Neutrophil (primary cell): ENCODE results near the gene GNB3.
A peak's percentile ranks its signal among the peaks of the same experiment; 100 is the strongest.
"Not testable (repeated sequence)": the region's sequence is repeated elsewhere in the genome, so short reads cannot be mapped to it uniquely, and the experiment has no call there.

Experiments
- H3K27ac ChIP-seq: fragments of 200-600 bp; sonication (generic); 2 replicates; pipeline ENCODE4 v1.5.1; 2016; ENCODE audit warnings: mild to moderate bottlenecking, moderate library complexity
- H3K27me3 ChIP-seq: fragments of 200-600 bp; sonication (generic); 2 replicates; pipeline ENCODE4 v1.6.0; 2016; ENCODE audit warnings: mild to moderate bottlenecking
- H3K36me3 ChIP-seq: fragments of 200-600 bp; sonication (generic); 2 replicates; pipeline ENCODE4 v1.5.1; 2017
- H3K4me1 ChIP-seq, 2 experiments: fragments of 200-600 bp in 1 of 2; sonication (generic) in 1 of 2; 1 replicate in 1 of 2; 2 replicates in 1 of 2; pipeline versions ENCODE4 v1.5.1 to v1.6.1; 2013 to 2016; ENCODE audit warnings: low read depth in 1 of 2, low read length in 1 of 2, mild to moderate bottlenecking in 1 of 2, moderate library complexity in 1 of 2; ENCODE audit not compliant: control insufficient read depth in 1 of 2, insufficient read depth in 1 of 2
- H3K4me3 ChIP-seq, 2 experiments: fragments of 200-600 bp in 1 of 2; sonication (generic) in 1 of 2; 1 replicate in 1 of 2; 2 replicates in 1 of 2; pipeline ENCODE4 v1.5.1; 2013 to 2016; ENCODE audit warnings: low read depth in 1 of 2, low read length in 1 of 2, mild to moderate bottlenecking in 1 of 2, moderate library complexity in 1 of 2
- H3K9me3 ChIP-seq: fragments of 200-600 bp; sonication (generic); 2 replicates; pipeline ENCODE4 v1.5.1; 2016
- TF ChIP-seq, protein P1 (sequence below): fragments of 200-600 bp; sonication (generic); IDR thresholded peaks from 2 replicates; pipeline ENCODE4 v1.5.1; 2016; ENCODE audit warnings: antibody characterized with exemption

The GNB3 gene

DNA sequence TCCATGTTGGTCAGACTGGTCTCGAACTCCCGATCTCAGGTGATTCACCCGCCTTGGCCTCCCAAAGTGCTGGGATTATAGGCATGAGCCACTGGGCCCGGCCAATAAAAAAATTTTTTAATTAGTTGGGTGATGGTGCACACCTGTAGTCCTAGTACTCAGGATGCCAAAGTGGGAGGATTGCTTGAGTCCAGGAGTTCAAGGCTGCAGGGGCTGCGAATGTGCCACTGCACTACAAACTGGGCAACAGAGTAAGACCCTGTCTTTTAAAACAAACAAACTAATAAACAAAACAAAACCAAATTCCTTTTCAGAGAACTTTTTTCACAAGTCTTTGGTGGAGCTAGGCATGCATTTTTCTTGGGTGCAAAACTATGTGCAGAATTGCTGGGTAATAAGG, 42.5 kb downstream of the GNB3 start:
- Histone ChIP-seq H3K27me3 (no peaks in the 10 kb centered on the region), H3K36me3 (peaks cover 23% of the 10 kb centered on the region), H3K4me3 (no peak overlapping the region), H3K9me3 (no peaks in the 10 kb centered on the region), H3K4me1 (peaks cover 19 to 30% of the 10 kb centered on the region in 2 experiments), H3K27ac (no peak overlapping the region)
- TF ChIP-seq, protein P1, sequence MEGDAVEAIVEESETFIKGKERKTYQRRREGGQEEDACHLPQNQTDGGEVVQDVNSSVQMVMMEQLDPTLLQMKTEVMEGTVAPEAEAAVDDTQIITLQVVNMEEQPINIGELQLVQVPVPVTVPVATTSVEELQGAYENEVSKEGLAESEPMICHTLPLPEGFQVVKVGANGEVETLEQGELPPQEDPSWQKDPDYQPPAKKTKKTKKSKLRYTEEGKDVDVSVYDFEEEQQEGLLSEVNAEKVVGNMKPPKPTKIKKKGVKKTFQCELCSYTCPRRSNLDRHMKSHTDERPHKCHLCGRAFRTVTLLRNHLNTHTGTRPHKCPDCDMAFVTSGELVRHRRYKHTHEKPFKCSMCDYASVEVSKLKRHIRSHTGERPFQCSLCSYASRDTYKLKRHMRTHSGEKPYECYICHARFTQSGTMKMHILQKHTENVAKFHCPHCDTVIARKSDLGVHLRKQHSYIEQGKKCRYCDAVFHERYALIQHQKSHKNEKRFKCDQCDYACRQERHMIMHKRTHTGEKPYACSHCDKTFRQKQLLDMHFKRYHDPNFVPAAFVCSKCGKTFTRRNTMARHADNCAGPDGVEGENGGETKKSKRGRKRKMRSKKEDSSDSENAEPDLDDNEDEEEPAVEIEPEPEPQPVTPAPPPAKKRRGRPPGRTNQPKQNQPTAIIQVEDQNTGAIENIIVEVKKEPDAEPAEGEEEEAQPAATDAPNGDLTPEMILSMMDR = no peak

DNA sequence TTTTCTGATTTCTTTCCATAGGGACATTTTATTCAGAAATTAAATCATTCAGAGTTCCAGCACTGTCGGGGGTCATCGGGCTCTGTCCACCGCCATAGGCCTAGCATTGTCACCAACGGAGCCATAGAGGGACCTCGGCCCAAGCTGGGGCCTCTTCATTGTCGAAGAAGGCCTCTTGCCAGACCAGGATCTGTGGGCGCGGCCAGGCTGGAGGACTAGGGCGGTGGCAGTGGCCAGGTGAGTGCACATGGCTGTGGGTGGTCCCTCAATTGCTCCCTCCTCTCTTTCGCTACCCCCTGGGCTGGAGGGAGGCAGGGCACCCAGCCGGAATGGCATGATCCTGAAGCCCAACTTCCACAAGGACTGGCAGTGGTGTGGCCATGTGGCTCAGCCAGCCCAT, 43.0 kb downstream of the GNB3 start:
- Histone ChIP-seq H3K36me3 (peaks cover 23% of the 10 kb centered on the region), H3K4me1 (peaks cover 19 to 30% of the 10 kb centered on the region in 2 experiments), H3K27ac (no peak overlapping the region), H3K9me3 (no peaks in the 10 kb centered on the region), H3K4me3 (no peak overlapping the region), H3K27me3 (no peaks in the 10 kb centered on the region)
- TF ChIP-seq, protein P1 = no peak

DNA sequence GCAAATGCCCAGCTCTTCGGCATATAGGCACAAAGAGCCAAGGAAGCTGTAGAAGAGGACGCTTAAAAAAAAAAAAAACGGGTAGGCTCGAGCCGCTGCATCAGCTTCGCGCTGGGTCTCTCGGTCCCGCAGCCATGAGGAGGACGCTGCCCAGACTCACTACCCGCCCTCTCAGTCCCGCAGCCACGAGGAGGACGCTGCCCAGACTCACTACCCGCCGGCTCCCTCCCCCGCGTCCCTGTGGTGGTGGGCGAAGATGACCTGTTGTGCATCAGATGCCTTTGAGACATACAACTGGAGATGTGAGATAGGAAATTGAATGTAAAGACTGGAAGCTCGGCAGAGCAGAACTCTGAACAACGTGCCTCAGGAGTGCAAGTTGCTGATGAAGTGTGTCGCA, 43.8 kb downstream of the GNB3 start:
- TF ChIP-seq, protein P1 = no peak
- Histone ChIP-seq H3K27ac (no peak overlapping the region), H3K9me3 (no peaks in the 10 kb centered on the region), H3K4me3 (no peak overlapping the region), H3K36me3 (peaks cover 23% of the 10 kb centered on the region), H3K27me3 (no peaks in the 10 kb centered on the region), H3K4me1 (peaks cover 18 to 29% of the 10 kb centered on the region in 2 experiments)

DNA sequence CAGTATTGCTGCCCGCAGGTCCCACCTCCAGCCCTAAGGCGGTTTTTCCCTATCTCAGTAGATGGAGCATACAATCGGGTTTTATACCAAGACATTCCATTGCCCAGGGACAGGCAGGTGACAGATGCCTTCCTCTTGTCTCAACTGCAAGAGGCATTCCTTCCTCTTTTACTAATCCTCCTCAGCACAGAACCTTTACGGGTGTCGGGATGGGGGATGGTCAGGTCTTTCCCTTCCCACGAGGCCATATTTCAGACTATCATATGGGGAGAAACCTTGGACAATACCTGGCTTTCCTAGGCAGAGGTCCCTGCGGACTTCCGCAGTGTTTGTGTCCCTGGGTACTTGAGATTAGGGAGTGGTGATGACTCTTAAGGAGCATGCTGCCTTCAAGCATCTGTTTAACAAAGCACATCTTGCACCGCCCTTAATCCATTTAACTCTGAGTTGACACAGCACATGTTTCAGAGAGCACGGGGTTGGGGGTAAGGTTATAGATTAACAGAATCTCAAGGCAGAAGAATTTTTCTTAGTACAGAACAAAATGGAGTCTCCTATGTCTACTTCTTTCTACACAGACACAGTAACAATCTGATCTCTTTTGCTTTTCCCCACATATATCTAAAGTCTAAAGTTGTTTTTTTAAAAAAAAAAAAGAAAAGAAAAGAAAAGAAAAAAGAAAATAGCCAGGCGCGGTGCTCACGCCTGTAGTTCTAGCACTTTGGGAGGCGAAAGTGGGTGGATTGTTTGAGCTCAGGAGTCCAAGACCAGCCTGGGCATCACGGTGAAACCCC, 45.7 kb downstream of the GNB3 start:
- H3K4me3 ChIP-seq, H3K9me3 ChIP-seq, H3K27me3 ChIP-seq: not testable (repeated sequence)
- Histone ChIP-seq H3K36me3 (peaks cover 23% of the 10 kb centered on the region), H3K4me1 (peaks cover 32 to 38% of the 10 kb centered on the region in 2 experiments), H3K27ac (peak overlapping the region; percentile 20)

DNA sequence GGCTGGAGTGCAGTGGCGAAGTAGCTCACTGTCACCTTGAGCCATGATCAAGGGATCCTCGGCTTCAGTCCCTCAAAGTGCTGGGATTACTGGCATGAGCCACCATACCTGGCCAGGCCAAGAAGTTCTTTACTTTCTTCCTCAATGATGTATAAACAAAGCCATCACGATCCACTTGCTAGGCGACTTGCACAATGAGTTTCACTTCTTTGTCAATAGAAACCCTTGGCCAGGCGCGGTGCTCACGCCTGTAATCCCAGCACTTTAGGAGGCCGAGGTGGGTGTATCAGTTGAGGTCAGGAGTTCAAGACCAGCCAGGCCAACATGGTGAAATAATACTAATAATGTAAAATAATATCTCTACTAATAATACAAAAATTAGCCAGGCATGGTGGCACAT, 46.7 kb downstream of the GNB3 start:
- H3K4me1 ChIP-seq = peaks cover 36 to 44% of the 10 kb centered on the region in 2 experiments
- H3K36me3 ChIP-seq = peaks cover 21% of the 10 kb centered on the region
- no peak overlapping the region for H3K4me3 ChIP-seq
- H3K27me3 ChIP-seq = no peaks in the 10 kb centered on the region
- TF ChIP-seq, protein P1 = no peak
- H3K27ac ChIP-seq = peak overlapping the region; percentile 50
- no peaks in the 10 kb centered on the region for H3K9me3 ChIP-seq

DNA sequence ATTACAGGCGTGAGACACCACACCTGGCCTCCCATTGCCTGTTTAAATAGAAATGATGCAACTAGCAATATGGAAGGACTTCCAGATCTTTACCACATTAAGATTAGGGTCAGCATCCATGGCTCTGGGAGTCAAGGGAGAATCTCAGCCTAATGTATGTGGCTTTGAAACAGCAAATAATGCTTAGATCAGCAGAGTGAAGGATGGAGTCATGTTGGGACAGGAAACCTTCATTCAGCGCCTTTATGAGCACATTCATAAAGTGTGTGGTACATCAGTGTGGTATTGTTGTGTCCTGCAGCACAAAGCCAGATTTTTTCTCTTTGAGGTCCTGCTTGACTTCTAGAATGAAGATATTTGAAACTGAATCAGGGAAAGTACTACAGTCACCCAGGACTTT, 47.6 kb downstream of the GNB3 start:
- Histone ChIP-seq H3K27ac (no peak overlapping the region), H3K9me3 (no peaks in the 10 kb centered on the region), H3K27me3 (no peaks in the 10 kb centered on the region), H3K4me3 (no peak overlapping the region), H3K4me1 (peaks cover 38 to 44% of the 10 kb centered on the region in 2 experiments), H3K36me3 (peaks cover 15% of the 10 kb centered on the region)
- TF ChIP-seq, protein P1 = no peak

DNA sequence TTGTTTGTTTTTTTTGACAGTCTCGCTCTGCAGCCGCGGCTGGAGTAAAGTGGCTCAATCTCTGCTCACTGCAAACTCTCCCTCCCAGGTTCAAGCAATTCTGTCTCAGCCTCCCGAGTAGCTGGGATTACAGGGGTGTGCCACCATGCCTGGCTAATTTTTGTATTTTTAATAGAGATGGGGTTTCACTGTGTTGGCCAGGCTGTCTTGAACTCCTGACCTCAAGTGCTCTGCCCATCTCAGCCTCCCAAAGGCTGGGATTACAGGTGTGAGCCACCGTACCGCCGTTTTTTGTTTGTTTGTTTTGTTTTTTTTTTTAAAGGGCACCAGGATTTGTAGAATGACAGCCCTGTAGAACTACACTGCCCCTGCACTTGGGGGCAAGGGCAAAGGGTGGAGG, 48.1 kb downstream of the GNB3 start:
- H3K4me1 ChIP-seq = peaks cover 42 to 48% of the 10 kb centered on the region in 2 experiments
- peaks cover 11% of the 10 kb centered on the region for H3K36me3 ChIP-seq
- H3K27ac ChIP-seq, H3K4me3 ChIP-seq, H3K9me3 ChIP-seq, H3K27me3 ChIP-seq: not testable (repeated sequence)

DNA sequence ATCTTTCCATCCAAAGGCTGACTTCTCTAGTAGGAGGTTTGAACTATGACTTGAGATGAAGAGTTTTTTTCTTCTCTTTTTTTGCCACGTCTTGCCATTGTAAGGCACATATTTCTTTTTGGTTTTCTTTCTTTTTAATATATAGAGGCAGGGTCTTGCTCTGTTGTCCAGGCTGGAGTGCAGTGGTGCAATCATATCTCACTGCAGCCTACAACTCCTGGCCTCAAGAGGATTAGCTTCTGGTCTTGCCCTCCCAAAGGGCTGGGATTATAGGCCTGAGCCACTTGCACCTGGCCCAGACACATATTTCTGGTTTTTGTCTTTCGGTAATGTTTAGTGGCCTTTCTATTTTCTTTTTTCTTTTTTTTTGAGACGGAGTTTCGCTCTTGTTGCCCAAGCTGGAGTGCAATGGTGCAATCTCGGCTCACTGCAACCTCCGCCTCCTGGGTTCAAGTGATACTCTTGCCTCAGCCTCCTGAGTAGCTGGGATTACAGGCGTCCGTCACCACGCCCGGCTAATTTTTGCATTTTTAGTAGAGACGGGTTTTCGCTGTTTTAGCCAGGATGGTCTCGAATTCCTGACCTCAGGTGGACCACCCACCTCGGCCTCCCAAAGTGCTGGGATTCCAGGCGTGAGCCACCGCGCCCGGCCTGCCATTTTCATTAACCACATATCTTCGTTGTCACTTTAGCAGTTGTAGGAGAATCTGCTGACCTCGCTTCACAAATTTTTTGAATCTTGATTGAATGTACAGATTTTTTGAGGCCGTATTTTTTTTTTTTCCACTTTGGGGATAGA, 49.2 kb downstream of the GNB3 start:
- peaks cover 54 to 59% of the 10 kb centered on the region in 2 experiments for H3K4me1 ChIP-seq
- H3K27me3 ChIP-seq, H3K9me3 ChIP-seq, H3K36me3 ChIP-seq: not testable (repeated sequence)
- peak overlapping the region; percentile 59 to 71 for H3K4me3 ChIP-seq
- H3K27ac ChIP-seq = peak overlapping the region; percentile 85
